MM.1S (cell line): ENCODE measurements around the gene ZCCHC7.
A peak's percentile ranks its signal among the peaks of the same experiment; 100 is the strongest.

ENCODE experiments used
- DNase-seq: peaks from one replicate; pipeline ENCODE4 v3.0.0-alpha.2; 2015
- H2AFZ ChIP-seq: fragments of 300-600 bp; sonication (generic); 2 replicates; pipeline ENCODE4 v1.6.0; 2016; ENCODE audit warnings: antibody characterized with exemption, low read length
- H3F3A ChIP-seq: fragments of 300-600 bp; sonication (generic); 2 replicates; pipeline ENCODE4 v1.6.1; 2016; ENCODE audit warnings: mild to moderate bottlenecking, antibody characterized with exemption, low read length, moderate library complexity, mixed read lengths; ENCODE audit not compliant: insufficient read depth
- H3K27ac ChIP-seq: fragments of 300-600 bp; sonication (generic); 2 replicates; pipeline ENCODE4 v1.5.1; 2016; ENCODE audit warnings: mild to moderate bottlenecking, low read length
- H3K27me3 ChIP-seq: fragments of 300-600 bp; sonication (generic); replicated peaks from 2 replicates; pipeline ENCODE4 v1.6.0; 2016; ENCODE audit warnings: low read length; ENCODE audit not compliant: insufficient read depth
- H3K36me3 ChIP-seq: fragments of 300-600 bp; sonication (generic); replicated peaks from 2 replicates; pipeline ENCODE4 v1.6.1; 2016; ENCODE audit warnings: mild to moderate bottlenecking, low read length, mixed read lengths; ENCODE audit not compliant: insufficient read depth
- H3K4me1 ChIP-seq: fragments of 300-600 bp; sonication (generic); 2 replicates; pipeline ENCODE4 v1.6.1; 2016; ENCODE audit warnings: low read length, mixed read lengths
- H3K4me2 ChIP-seq: fragments of 300-600 bp; sonication (generic); 2 replicates; pipeline ENCODE4 v1.6.0; 2016; ENCODE audit warnings: low read depth, low read length
- H3K4me3 ChIP-seq: fragments of 300-600 bp; sonication (generic); 2 replicates; pipeline ENCODE4 v1.5.1; 2016; ENCODE audit warnings: low read length, mixed read lengths
- H3K79me2 ChIP-seq: fragments of 300-600 bp; sonication (generic); 2 replicates; pipeline ENCODE4 v1.6.1; 2016; ENCODE audit warnings: mixed run types, low read length, mixed read lengths
- H3K9ac ChIP-seq: fragments of 300-600 bp; sonication (generic); 2 replicates; pipeline ENCODE4 v1.6.1; 2016; ENCODE audit warnings: low read length, mixed read lengths
- H3K9me2 ChIP-seq: fragments of 300-600 bp; sonication (generic); replicated peaks from 2 replicates; pipeline ENCODE4 v1.6.1; 2016; ENCODE audit warnings: mild to moderate bottlenecking, low read length, mixed read lengths; ENCODE audit not compliant: insufficient read depth
- H3K9me3 ChIP-seq: fragments of 300-600 bp; sonication (generic); replicated peaks from 2 replicates; pipeline ENCODE4 v1.6.1; 2016; ENCODE audit warnings: mild to moderate bottlenecking, low read length, mixed read lengths; ENCODE audit not compliant: insufficient read depth
- H4K20me1 ChIP-seq: fragments of 300-600 bp; sonication (generic); 2 replicates; pipeline ENCODE4 v1.6.1; 2016; ENCODE audit warnings: mild to moderate bottlenecking, low read length, moderate library complexity, mixed read lengths; ENCODE audit not compliant: insufficient read depth
- EZH2 ChIP-seq: fragments of 300-600 bp; sonication (generic); optimal IDR thresholded peaks from 2 replicates; pipeline ENCODE3; 2017; ENCODE audit warnings: low read depth, mild to moderate bottlenecking, antibody characterized with exemption, low read length, mixed read lengths
- EZH2phosphoT487 ChIP-seq: fragments of 300-600 bp; sonication (generic); IDR thresholded peaks from 2 replicates; pipeline ENCODE4 v1.6.1; 2018; ENCODE audit warnings: antibody characterized with exemption, low read length
- TF ChIP-seq, protein P1 (sequence below): fragments of 300-600 bp; sonication (generic); IDR thresholded peaks from 2 replicates; pipeline ENCODE4 v1.5.1; 2016; ENCODE audit warnings: antibody characterized with exemption, low read length, mixed read lengths

The ZCCHC7 gene

DNA sequence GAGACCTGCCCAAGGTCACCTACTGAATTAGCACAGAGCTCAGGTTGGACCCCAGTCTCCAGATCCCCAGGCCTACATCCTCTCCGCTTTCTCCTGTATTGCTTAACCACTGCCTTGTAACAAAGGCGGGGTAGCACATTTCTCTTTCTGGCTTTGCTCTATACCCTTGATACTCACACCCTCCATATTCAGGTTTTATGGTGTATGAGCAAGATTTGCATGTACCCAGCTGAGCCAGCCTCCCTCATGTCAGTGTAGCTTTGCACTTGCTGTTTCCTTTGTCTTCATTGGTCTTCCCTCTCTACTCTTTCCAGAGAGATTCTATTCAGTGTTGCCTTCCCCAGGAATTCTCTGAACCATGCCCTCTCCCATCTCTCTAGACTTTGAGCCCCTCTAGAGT, 19.6 kb upstream of the ZCCHC7 start:
- no peak for TF ChIP-seq EZH2
- TF ChIP-seq, protein P1, sequence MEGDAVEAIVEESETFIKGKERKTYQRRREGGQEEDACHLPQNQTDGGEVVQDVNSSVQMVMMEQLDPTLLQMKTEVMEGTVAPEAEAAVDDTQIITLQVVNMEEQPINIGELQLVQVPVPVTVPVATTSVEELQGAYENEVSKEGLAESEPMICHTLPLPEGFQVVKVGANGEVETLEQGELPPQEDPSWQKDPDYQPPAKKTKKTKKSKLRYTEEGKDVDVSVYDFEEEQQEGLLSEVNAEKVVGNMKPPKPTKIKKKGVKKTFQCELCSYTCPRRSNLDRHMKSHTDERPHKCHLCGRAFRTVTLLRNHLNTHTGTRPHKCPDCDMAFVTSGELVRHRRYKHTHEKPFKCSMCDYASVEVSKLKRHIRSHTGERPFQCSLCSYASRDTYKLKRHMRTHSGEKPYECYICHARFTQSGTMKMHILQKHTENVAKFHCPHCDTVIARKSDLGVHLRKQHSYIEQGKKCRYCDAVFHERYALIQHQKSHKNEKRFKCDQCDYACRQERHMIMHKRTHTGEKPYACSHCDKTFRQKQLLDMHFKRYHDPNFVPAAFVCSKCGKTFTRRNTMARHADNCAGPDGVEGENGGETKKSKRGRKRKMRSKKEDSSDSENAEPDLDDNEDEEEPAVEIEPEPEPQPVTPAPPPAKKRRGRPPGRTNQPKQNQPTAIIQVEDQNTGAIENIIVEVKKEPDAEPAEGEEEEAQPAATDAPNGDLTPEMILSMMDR: no peak
- no peak for TF ChIP-seq EZH2phosphoT487
- no peaks in the 10 kb centered on the region for H3K9me2 ChIP-seq
- H3K9me3 ChIP-seq: no peaks in the 10 kb centered on the region
- no peak overlapping the region for H3K27ac ChIP-seq
- no peaks in the 10 kb centered on the region for H3K36me3 ChIP-seq
- no peak for DNase-seq
- no peaks in the 10 kb centered on the region for H3F3A ChIP-seq
- H4K20me1 ChIP-seq: no peaks in the 10 kb centered on the region
- H3K9ac ChIP-seq: no peak overlapping the region
- peaks cover 8% of the 10 kb centered on the region for H3K4me1 ChIP-seq
- no peaks in the 10 kb centered on the region for H3K27me3 ChIP-seq
- no peaks in the 10 kb centered on the region for H3K79me2 ChIP-seq
- no peak overlapping the region for H3K4me3 ChIP-seq
- H3K4me2 ChIP-seq: no peak overlapping the region
- H2AFZ ChIP-seq: no peak overlapping the region

DNA sequence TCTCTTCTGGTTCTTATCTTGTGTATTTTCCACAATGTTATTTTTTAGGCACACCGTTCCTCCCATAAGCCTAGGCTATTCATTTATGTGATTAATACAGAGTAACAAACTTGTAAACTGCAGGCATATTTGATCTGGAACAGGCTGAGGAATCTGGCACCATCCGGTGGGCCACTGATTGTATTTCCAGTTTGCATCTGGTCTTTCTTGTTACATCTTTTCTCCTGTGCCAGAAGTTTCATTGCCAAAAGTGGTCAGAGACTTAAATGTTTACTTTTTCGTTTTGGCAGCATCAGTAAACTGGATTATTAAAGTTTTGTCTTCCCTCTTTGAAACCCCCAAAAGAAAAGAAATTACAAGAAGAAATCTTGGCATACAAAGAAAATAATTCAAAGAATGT, 17.9 kb upstream of the ZCCHC7 start:
- Histone ChIP-seq H3K9me3 (no peaks in the 10 kb centered on the region), H3K27me3 (no peaks in the 10 kb centered on the region), H3K4me2 (no peak overlapping the region), H3K4me1 (peaks cover 11% of the 10 kb centered on the region), H3K9me2 (no peaks in the 10 kb centered on the region), H3K4me3 (no peak overlapping the region), H3K27ac (no peak overlapping the region), H3F3A (no peaks in the 10 kb centered on the region), H3K9ac (no peak overlapping the region), H2AFZ (no peak overlapping the region), H4K20me1 (no peaks in the 10 kb centered on the region), H3K79me2 (no peaks in the 10 kb centered on the region), H3K36me3 (no peaks in the 10 kb centered on the region)
- no peak for DNase-seq
- TF ChIP-seq, protein P1: no peak
- TF ChIP-seq EZH2: no peak
- TF ChIP-seq EZH2phosphoT487: no peak

DNA sequence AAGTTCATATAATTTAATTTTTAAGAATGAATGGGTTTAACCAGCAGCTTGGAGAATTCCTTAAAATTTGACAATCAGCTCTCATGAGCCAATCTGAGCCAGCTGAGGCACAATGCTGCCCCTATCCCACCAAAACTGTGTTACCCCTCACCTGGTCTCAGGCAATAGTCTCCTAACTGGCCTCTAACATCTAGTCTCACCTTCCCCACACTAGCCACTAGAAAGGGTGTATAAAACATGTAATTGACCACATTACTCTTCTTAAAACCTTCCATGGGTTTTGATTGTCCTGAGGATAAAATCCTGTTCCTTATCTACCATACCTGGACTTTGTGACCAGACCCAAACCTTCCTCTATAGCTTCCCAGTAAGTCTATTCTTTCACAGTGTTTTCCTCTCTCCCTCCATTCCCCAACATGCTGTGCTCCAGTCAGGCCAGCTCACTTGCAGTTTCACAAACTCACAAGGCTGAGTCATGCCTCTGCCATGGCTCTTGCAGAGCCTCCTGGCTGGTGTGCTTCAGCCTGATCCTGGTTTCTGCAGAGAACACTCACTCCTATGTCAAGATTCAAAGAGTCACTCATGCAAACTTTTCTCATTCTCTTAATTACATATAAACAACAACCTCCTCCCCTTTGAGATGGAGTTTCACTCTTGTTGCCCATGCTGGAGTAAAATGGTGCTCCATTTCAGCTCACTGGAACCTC, 16.0 kb upstream of the ZCCHC7 start:
- Histone ChIP-seq H3K4me2 (no peak overlapping the region; the same call in 1 of the 2 replicates), H3F3A (no peaks in the 10 kb centered on the region), H3K27ac (no peak overlapping the region), H3K9ac (no peak overlapping the region), H3K9me2 (no peaks in the 10 kb centered on the region), H3K9me3 (no peaks in the 10 kb centered on the region), H3K79me2 (no peaks in the 10 kb centered on the region), H4K20me1 (no peaks in the 10 kb centered on the region), H3K4me1 (peaks cover 14% of the 10 kb centered on the region), H3K27me3 (no peaks in the 10 kb centered on the region), H3K36me3 (no peaks in the 10 kb centered on the region), H2AFZ (peak overlapping the region; percentile 55), H3K4me3 (no peak overlapping the region)
- DNase-seq: peak; percentile 20
- TF ChIP-seq, protein P1: no peak
- no peak for TF ChIP-seq EZH2
- TF ChIP-seq EZH2phosphoT487: no peak
